HEK293 (cell line): ENCODE measurements around the gene FRMD3.

ENCODE experiments used
- CTCF ChIA-PET: fragments of 350-600 bp; formaldehyde crosslinking; extraction: SDS; loops from one replicate; lab custom pipeline; 2021; ENCODE audit warnings: antibody characterized with exemption; lab: Yijun Ruan, JAX
- POLR2A ChIA-PET: fragments of 300-600 bp; formaldehyde crosslinking; extraction: SDS; loops from one replicate; lab custom pipeline; 2020; ENCODE audit warnings: antibody characterized with exemption, inconsistent platforms; lab: Yijun Ruan, JAX
- H3K27ac ChIP-seq: fragments of 200-500 bp; sonication (Bioruptor generic); 2 replicates; pipeline ENCODE4 v1.5.1; 2014; ENCODE audit warnings: low read depth, low read length, control low read depth, inconsistent platforms; ENCODE audit errors: extremely low read depth
- H3K36me3 ChIP-seq, 2 experiments: fragments of 200-500 bp in 1 of 2; sonication (Bioruptor generic) in 1 of 2; 1 replicate in 1 of 2; 2 replicates in 1 of 2; pipeline ENCODE4 v1.5.1; 2014 to 2017; ENCODE audit warnings: inconsistent platforms in 2 of 2, low read length in 2 of 2; ENCODE audit not compliant: control insufficient read depth in 2 of 2, insufficient read depth in 1 of 2
- H3K4me1 ChIP-seq: fragments of 200-500 bp; sonication (Bioruptor generic); 2 replicates; pipeline ENCODE4 v1.5.1; 2014; ENCODE audit warnings: mild to moderate bottlenecking, low read length, inconsistent platforms; ENCODE audit not compliant: control insufficient read depth, insufficient read depth
- H3K4me3 ChIP-seq: 2 replicates; pipeline ENCODE4 v1.5.1; 2011; ENCODE audit warnings: low read depth, mild to moderate bottlenecking, control low read depth, low read length, moderate library complexity
- H3K9me3 ChIP-seq: fragments of 200-500 bp; sonication (Bioruptor generic); 2 replicates; pipeline ENCODE4 v1.5.1; 2014; ENCODE audit warnings: low read depth, low read length, inconsistent platforms; ENCODE audit not compliant: control insufficient read depth, insufficient read depth
- ATF2 ChIP-seq: fragments of 450-650 bp; formaldehyde crosslinking; IDR thresholded peaks from 2 replicates; pipeline ENCODE4 v1.5.1; 2016; ENCODE audit warnings: missing biosample characterization, missing genetic modification characterization, low read depth
- INSM2 ChIP-seq: fragments of 450-650 bp; formaldehyde crosslinking; IDR thresholded peaks from 2 replicates; pipeline ENCODE4 v1.5.1; 2016; ENCODE audit warnings: missing biosample characterization, missing genetic modification characterization
- PRDM2 ChIP-seq: fragments of 450-650 bp; formaldehyde crosslinking; IDR thresholded peaks from 2 replicates; pipeline ENCODE4 v1.5.1; 2016; ENCODE audit warnings: missing biosample characterization, missing genetic modification characterization, borderline replicate concordance
- SALL2 ChIP-seq: fragments of 450-650 bp; formaldehyde crosslinking; IDR thresholded peaks from 2 replicates; pipeline ENCODE4 v1.5.0; 2017; ENCODE audit warnings: missing biosample characterization, mild to moderate bottlenecking, missing genetic modification characterization, borderline replicate concordance
- SP2 ChIP-seq: fragments of 450-650 bp; formaldehyde crosslinking; IDR thresholded peaks from 2 replicates; pipeline ENCODE4 v1.5.1; 2016; ENCODE audit warnings: missing biosample characterization, missing genetic modification characterization
- WT1 ChIP-seq: fragments of 450-650 bp; formaldehyde crosslinking; IDR thresholded peaks from 2 replicates; pipeline ENCODE4 v1.5.1; 2016; ENCODE audit warnings: missing biosample characterization, missing genetic modification characterization
- ZBTB7A ChIP-seq: fragments of 450-650 bp; formaldehyde crosslinking; IDR thresholded peaks from 2 replicates; pipeline ENCODE4 v1.5.1; 2016; ENCODE audit warnings: low read depth, missing biosample characterization, missing genetic modification characterization
- ZIC2 ChIP-seq: fragments of 450-650 bp; formaldehyde crosslinking; IDR thresholded peaks from 2 replicates; pipeline ENCODE4 v1.5.1; 2016; ENCODE audit warnings: missing biosample characterization, missing genetic modification characterization
- ZNF112 ChIP-seq: fragments of 450-650 bp; formaldehyde crosslinking; IDR thresholded peaks from 2 replicates; pipeline ENCODE4 v1.5.0; 2017; ENCODE audit warnings: missing biosample characterization, missing genetic modification characterization
- ZNF132 ChIP-seq: fragments of 450-650 bp; formaldehyde crosslinking; IDR thresholded peaks from 2 replicates; pipeline ENCODE4 v1.5.1; 2017; ENCODE audit warnings: missing biosample characterization, missing genetic modification characterization, borderline replicate concordance
- ZNF140 ChIP-seq: fragments of 450-650 bp; formaldehyde crosslinking; IDR thresholded peaks from 2 replicates; pipeline ENCODE4 v1.5.1; 2016; ENCODE audit warnings: missing biosample characterization, missing genetic modification characterization
- ZNF157 ChIP-seq: fragments of 450-650 bp; formaldehyde crosslinking; IDR thresholded peaks from 2 replicates; pipeline ENCODE4 v1.5.1; 2016; ENCODE audit warnings: missing biosample characterization, missing genetic modification characterization
- ZNF202 ChIP-seq: fragments of 450-650 bp; formaldehyde crosslinking; IDR thresholded peaks from 2 replicates; pipeline ENCODE4 v1.5.1; 2016; ENCODE audit warnings: missing biosample characterization, missing genetic modification characterization, borderline replicate concordance
- ZNF23 ChIP-seq: fragments of 450-650 bp; formaldehyde crosslinking; IDR thresholded peaks from 2 replicates; pipeline ENCODE4 v1.5.1; 2016; ENCODE audit warnings: missing biosample characterization, missing genetic modification characterization, borderline replicate concordance
- ZNF26 ChIP-seq: fragments of 450-650 bp; formaldehyde crosslinking; IDR thresholded peaks from 2 replicates; pipeline ENCODE4 v1.5.1; 2016; ENCODE audit warnings: missing biosample characterization, missing genetic modification characterization
- ZNF302 ChIP-seq: fragments of 450-650 bp; formaldehyde crosslinking; IDR thresholded peaks from 2 replicates; pipeline ENCODE4 v1.5.1; 2016; ENCODE audit warnings: missing biosample characterization, missing genetic modification characterization, low read depth
- ZNF510 ChIP-seq: fragments of 450-650 bp; formaldehyde crosslinking; IDR thresholded peaks from 2 replicates; pipeline ENCODE4 v1.5.1; 2018; ENCODE audit warnings: mild to moderate bottlenecking, missing genetic modification characterization, missing biosample characterization; ENCODE audit not compliant: insufficient replicate concordance
- ZNF529 ChIP-seq: fragments of 450-650 bp; formaldehyde crosslinking; IDR thresholded peaks from 2 replicates; pipeline ENCODE4 v1.5.1; 2017; ENCODE audit warnings: missing genetic modification characterization, missing biosample characterization; ENCODE audit not compliant: insufficient replicate concordance
- ZNF621 ChIP-seq: fragments of 450-650 bp; formaldehyde crosslinking; IDR thresholded peaks from 2 replicates; pipeline ENCODE4 v1.5.1; 2017; ENCODE audit warnings: missing biosample characterization, missing genetic modification characterization
- ZNF629 ChIP-seq: fragments of 450-650 bp; formaldehyde crosslinking; IDR thresholded peaks from 2 replicates; pipeline ENCODE4 v1.5.1; 2017; ENCODE audit warnings: missing biosample characterization, missing genetic modification characterization
- ZNF645 ChIP-seq: fragments of 450-650 bp; formaldehyde crosslinking; IDR thresholded peaks from 2 replicates; pipeline ENCODE4; 2016; ENCODE audit warnings: missing biosample characterization, missing genetic modification characterization
- ZNF747 ChIP-seq: fragments of 450-650 bp; formaldehyde crosslinking; IDR thresholded peaks from 2 replicates; pipeline ENCODE4 v1.5.1; 2016; ENCODE audit warnings: missing biosample characterization, missing genetic modification characterization
- ZNF776 ChIP-seq: fragments of 450-650 bp; formaldehyde crosslinking; IDR thresholded peaks from 2 replicates; pipeline ENCODE4 v1.5.0; 2017; ENCODE audit warnings: missing biosample characterization, missing genetic modification characterization, borderline replicate concordance

Gene FRMD3

GRCh38 chr9:83440641-83441040, 97.6 kb downstream of the FRMD3 start:
- Histone ChIP-seq H3K36me3 (no peaks in the 10 kb centered on the region), H3K4me3 (no peak overlapping the region), H3K4me1 (no peaks in the 10 kb centered on the region), H3K27ac (no peak overlapping the region), H3K9me3 (no peaks in the 10 kb centered on the region)
- POLR2A ChIA-PET: no interaction called here
- no peak for TF ChIP-seq ZNF140 (tag by site-specific recombination)
- TF ChIP-seq ZBTB7A (tag by site-specific recombination): no peak
- no peak for TF ChIP-seq ZNF776 (tag by site-specific recombination)
- TF ChIP-seq ZIC2 (tag by site-specific recombination): no peak
- no peak for TF ChIP-seq ZNF157 (tag by site-specific recombination)
- TF ChIP-seq ATF2 (tag by site-specific recombination): no peak
- TF ChIP-seq ZNF112: no peak
- no peak for TF ChIP-seq ZNF629
- CTCF ChIA-PET: no interaction called here

GRCh38 chr9:83435301-83435700, 102.9 kb downstream of the FRMD3 start:
- CTCF ChIA-PET: no interaction called here
- no peaks in the 10 kb centered on the region for H3K36me3 ChIP-seq
- H3K9me3 ChIP-seq: no peaks in the 10 kb centered on the region
- no peak overlapping the region for H3K4me3 ChIP-seq
- no peak overlapping the region for H3K27ac ChIP-seq
- H3K4me1 ChIP-seq: no peaks in the 10 kb centered on the region
- POLR2A ChIA-PET: no interaction called here
- TF ChIP-seq ZNF621: no peak
- no peak for TF ChIP-seq ZNF645 (tag by site-specific recombination)
- no peak for TF ChIP-seq ZNF510 (tag by site-specific recombination)
- no peak for TF ChIP-seq ZNF302
- no peak for TF ChIP-seq ZNF529 (tag by site-specific recombination)
- TF ChIP-seq SALL2: no peak
- no peak for TF ChIP-seq SP2 (tag by site-specific recombination)
- no peak for TF ChIP-seq ZNF132
- TF ChIP-seq ZNF747 (tag by site-specific recombination): no peak
- TF ChIP-seq PRDM2 (tag by site-specific recombination): no peak
- no peak for TF ChIP-seq ZNF26
- no peak for TF ChIP-seq ZNF202
- TF ChIP-seq INSM2 (tag by site-specific recombination): no peak
- TF ChIP-seq WT1 (tag by site-specific recombination): no peak
- no peak for TF ChIP-seq ZIC2 (tag by site-specific recombination)
- no peak for TF ChIP-seq ZNF23 (tag by site-specific recombination)
- TF ChIP-seq ZBTB7A (tag by site-specific recombination): no peak
